Measurements from ENCODE around the gene C22orf31. TPM values are rescaled to one million over a fixed set of nuclear protein-coding genes. Genes with fewer than 3 reads are reported as not detected.

The C22orf31 gene
- total RNA-seq, 1 experiment from 2014 or later, result not detected

GRCh38 chr22:29103121-29103520 lies 41.5 kb upstream of the C22orf31 start:
- Histone ChIP-seq H3T11ph (ENCODE audit: low read length) (no peak overlapping the region), H3K9me3 (ENCODE audit: control insufficient read depth, low read depth, low read length) (no peaks in the 10 kb centered on the region), H3K27ac (ENCODE audit: insufficient read length, low read depth, low read length) (no peak overlapping the region), H2BK120ac (ENCODE audit: low read depth, low read length, poor library complexity, severe bottlenecking) (no peak overlapping the region), H4K5ac (ENCODE audit: insufficient read length, low read depth, low read length) (no peak overlapping the region), H3K79me1 (ENCODE audit: insufficient read depth, low read depth, low read length, poor library complexity, severe bottlenecking) (no peaks in the 10 kb centered on the region), H3K4ac (ENCODE audit: low read depth, low read length) (no peak overlapping the region), H3K4me1 (ENCODE audit: insufficient read depth, low read length) (no peaks in the 10 kb centered on the region; the same call in 1 of the 2 replicates), H3K79me2 (ENCODE audit: insufficient read depth, low read length) (no peaks in the 10 kb centered on the region), H3K9ac (ENCODE audit: extremely low read depth, insufficient read length, low read length) (no peak overlapping the region), H2AFZ (ENCODE audit: low read length) (no peak overlapping the region), H3K23me2 (ENCODE audit: insufficient read length, low read depth, low read length, poor library complexity, severe bottlenecking) (no peaks in the 10 kb centered on the region), H4K8ac (replicated peaks; ENCODE audit: insufficient read length, low read depth, low read length) (no peak overlapping the region), H3K23ac (ENCODE audit: insufficient read length, low read depth, low read length) (no peak overlapping the region), H2BK5ac (ENCODE audit: insufficient read length, low read length) (no peak overlapping the region), H2BK20ac (ENCODE audit: low read depth, low read length, poor library complexity, severe bottlenecking) (no peak overlapping the region), H4K91ac (ENCODE audit: insufficient read length, low read depth, low read length) (no peak overlapping the region), H3K27me3 (ENCODE audit: insufficient read depth, low read length) (no peaks in the 10 kb centered on the region), H4K20me1 (ENCODE audit: control insufficient read depth, insufficient read depth, insufficient read length) (no peaks in the 10 kb centered on the region), H3K56ac (ENCODE audit: insufficient read length, low read depth, low read length) (no peak overlapping the region), H3K14ac (ENCODE audit: insufficient read depth, low read length) (no peak overlapping the region), H2BK12ac (ENCODE audit: insufficient read length, low read depth, low read length) (no peak overlapping the region), H3K4me2 (ENCODE audit: insufficient read depth, insufficient read length, low read length) (no peak overlapping the region), H2AK5ac (ENCODE audit: insufficient read length, low read length) (no peak overlapping the region), H2BK15ac (ENCODE audit: low read depth, low read length) (no peak overlapping the region), H3K18ac (ENCODE audit: insufficient read length, low read depth, low read length) (no peak overlapping the region)
- no peak overlapping the region for H3K4me3 Mint-ChIP-seq
- TF ChIP-seq, protein P1, sequence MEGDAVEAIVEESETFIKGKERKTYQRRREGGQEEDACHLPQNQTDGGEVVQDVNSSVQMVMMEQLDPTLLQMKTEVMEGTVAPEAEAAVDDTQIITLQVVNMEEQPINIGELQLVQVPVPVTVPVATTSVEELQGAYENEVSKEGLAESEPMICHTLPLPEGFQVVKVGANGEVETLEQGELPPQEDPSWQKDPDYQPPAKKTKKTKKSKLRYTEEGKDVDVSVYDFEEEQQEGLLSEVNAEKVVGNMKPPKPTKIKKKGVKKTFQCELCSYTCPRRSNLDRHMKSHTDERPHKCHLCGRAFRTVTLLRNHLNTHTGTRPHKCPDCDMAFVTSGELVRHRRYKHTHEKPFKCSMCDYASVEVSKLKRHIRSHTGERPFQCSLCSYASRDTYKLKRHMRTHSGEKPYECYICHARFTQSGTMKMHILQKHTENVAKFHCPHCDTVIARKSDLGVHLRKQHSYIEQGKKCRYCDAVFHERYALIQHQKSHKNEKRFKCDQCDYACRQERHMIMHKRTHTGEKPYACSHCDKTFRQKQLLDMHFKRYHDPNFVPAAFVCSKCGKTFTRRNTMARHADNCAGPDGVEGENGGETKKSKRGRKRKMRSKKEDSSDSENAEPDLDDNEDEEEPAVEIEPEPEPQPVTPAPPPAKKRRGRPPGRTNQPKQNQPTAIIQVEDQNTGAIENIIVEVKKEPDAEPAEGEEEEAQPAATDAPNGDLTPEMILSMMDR (conservative IDR thresholded peaks at IDR 0.05), result no peak
- peaks cover 0 to 4% (median 2%) of the 10 kb centered on the region in 3 experiments; a peak in 2 of 7 replicates for H3K36me3 Mint-ChIP-seq (ENCODE audit: insufficient read depth in 1 of 3, low read depth in 3 of 3)
- peaks cover 24 to 35% of the 10 kb centered on the region in 2 experiments for H3K4me1 Mint-ChIP-seq
- DNase-seq, result no peak
- H3K27ac Mint-ChIP-seq, result no peak overlapping the region
- no CpG with 5 or more reads among the region's 1 CpG for WGBS (ENCODE audit: extremely low coverage, insufficient read length, low lambda C conversion rate)
- H3K27me3 Mint-ChIP-seq (ENCODE audit: low read depth), result no peaks in the 10 kb centered on the region
- no peaks in the 10 kb centered on the region for H3K9me3 Mint-ChIP-seq

Data from H9 (cell line).